HL-60 (cell line): Measurements from ENCODE around the gene UBXN11.

Experiments used
- DNase-seq, 2 experiments: peaks; one replicate each; pipeline ENCODE4 v3.0.0-alpha.2; 2010 to 2020; ENCODE audit warnings: low read depth in 1 of 2, low spot score in 1 of 2
- H3K27ac ChIP-seq: fragments of 250-450 bp; sonication (Bioruptor Pico); replicated peaks from 2 replicates; pipeline ENCODE4 v1.5.1; 2020; ENCODE audit warnings: mild to moderate bottlenecking, moderate library complexity
- H3K27me3 ChIP-seq: fragments of 250-450 bp; sonication (Bioruptor Pico); 2 replicates; pipeline ENCODE4 v1.5.1; 2021; ENCODE audit warnings: mild to moderate bottlenecking, moderate library complexity; ENCODE audit not compliant: insufficient read depth, poor library complexity, severe bottlenecking
- H3K4me3 ChIP-seq: replicated peaks from 2 replicates; pipeline ENCODE4 v1.5.1; 2011; ENCODE audit warnings: mild to moderate bottlenecking, control low read depth, low read length; ENCODE audit not compliant: insufficient read depth
- CTCF ChIP-seq: IDR thresholded peaks from one replicate; pipeline ENCODE4 v1.5.1; 2011; ENCODE audit warnings: low read length, control low read depth, inconsistent platforms; ENCODE audit not compliant: insufficient read depth
- GABPA ChIP-seq: IDR thresholded peaks from 2 replicates; pipeline ENCODE4 v1.6.1; 2012; ENCODE audit warnings: low read depth
- POLR2AphosphoS5 ChIP-seq: IDR thresholded peaks from 2 replicates; pipeline ENCODE4 v1.6.1; 2012; ENCODE audit warnings: low read depth
- REST ChIP-seq: IDR thresholded peaks from 2 replicates; pipeline ENCODE4 v1.6.1; 2012; ENCODE audit warnings: low read depth; ENCODE audit not compliant: insufficient replicate concordance
- SPI1 ChIP-seq: IDR thresholded peaks from 2 replicates; pipeline ENCODE4 v1.6.1; 2012; ENCODE audit warnings: low read depth, mild to moderate bottlenecking, borderline replicate concordance

Gene UBXN11

GRCh38 chr1:26259578-26259977 lies 46.9 kb downstream of the UBXN11 start:
- Histone ChIP-seq H3K27me3 (no peaks in the 10 kb centered on the region), H3K4me3 (no peak overlapping the region), H3K27ac (peak overlapping the region; percentile 62)
- peak in 1 of 2 experiments; percentile 85 for DNase-seq
- TF ChIP-seq SPI1, result peak; percentile 93
- TF ChIP-seq REST, result no peak

DNA sequence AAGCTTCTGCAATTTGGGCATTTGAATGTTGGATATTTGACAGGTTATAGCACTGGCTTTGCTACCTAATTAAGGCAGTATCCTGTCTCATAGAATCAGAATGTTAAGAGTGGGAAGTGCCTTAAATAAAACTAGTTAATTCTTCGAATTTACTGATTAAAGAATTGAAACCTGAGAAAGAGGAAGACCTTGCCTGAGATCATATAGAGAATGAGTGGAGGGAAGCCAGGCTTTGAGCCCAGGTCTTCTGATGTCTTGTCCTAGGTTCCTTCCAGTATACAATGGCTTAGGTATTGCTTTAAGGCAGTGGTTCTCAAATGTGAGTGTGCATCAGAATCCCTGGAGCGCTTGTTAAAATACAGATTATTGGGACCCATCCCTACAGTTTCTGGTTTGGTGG lies 47.4 kb downstream of the UBXN11 start:
- peak overlapping the region; percentile 62 for H3K27ac ChIP-seq
- TF ChIP-seq CTCF (no peak), REST (no peak), POLR2AphosphoS5 (no peak), SPI1 (peak; percentile 60; the same call in 1 of the 2 replicates), GABPA (no peak)
- DNase-seq, result no peak
- H3K27me3 ChIP-seq, result no peaks in the 10 kb centered on the region
- H3K4me3 ChIP-seq, result no peak overlapping the region

- no peak for DNase-seq
- no peaks in the 10 kb centered on the region for H3K27me3 ChIP-seq
- H3K4me3 ChIP-seq, result no peak overlapping the region
- H3K27ac ChIP-seq, result 0 out of 2 replicates have a peak overlapping the region, but pooled peaks have one; percentile 6
- TF ChIP-seq GABPA (no peak), SPI1 (no peak), POLR2AphosphoS5 (no peak), REST (no peak), CTCF (no peak)
Measured at GRCh38 chr1:26257222-26257621, 49.2 kb downstream of the UBXN11 start.

DNA sequence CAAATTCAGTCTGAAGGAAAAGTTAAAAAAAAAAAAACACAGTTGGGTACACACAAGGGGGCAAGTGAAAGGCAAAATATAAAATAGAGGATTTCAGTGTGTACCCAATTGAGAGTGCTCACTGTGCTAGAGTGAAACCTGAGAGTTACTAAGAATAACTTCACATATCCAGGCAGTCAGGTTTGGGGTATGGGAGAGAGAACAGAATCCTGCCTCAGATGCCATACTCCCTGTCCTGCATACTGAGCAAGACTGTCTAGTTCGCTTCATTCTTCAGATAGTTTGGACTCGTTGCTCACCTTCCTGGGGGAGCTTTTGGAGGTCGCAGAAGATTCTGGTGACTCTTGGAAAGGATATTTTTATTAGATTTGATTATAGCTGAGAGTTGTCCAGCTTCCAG lies 52.0 kb downstream of the UBXN11 start:
- Histone ChIP-seq H3K27ac (no peak overlapping the region), H3K27me3 (no peaks in the 10 kb centered on the region), H3K4me3 (no peak overlapping the region)
- TF ChIP-seq REST, result no peak
- no peak for DNase-seq
